SU-DHL-6 (cell line): ENCODE data around the gene BHMT2.

Experiments used
- H2AFZ ChIP-seq: fragments of 200-600 bp; sonication (generic); 2 replicates; pipeline ENCODE4 v1.6.1; 2014; ENCODE audit warnings: low read depth, mild to moderate bottlenecking, moderate library complexity, mixed read lengths, antibody characterized with exemption, low read length; ENCODE audit not compliant: severe bottlenecking
- H3F3A ChIP-seq: fragments of 200-600 bp; shearing (Covaris generic); 2 replicates; pipeline ENCODE4 v1.6.0; 2016; ENCODE audit warnings: antibody characterized with exemption, mild to moderate bottlenecking; ENCODE audit not compliant: insufficient read depth
- H3K27ac ChIP-seq: fragments of 200-600 bp; sonication (generic); 2 replicates; pipeline ENCODE4 v1.5.1; 2016; ENCODE audit warnings: low read depth, mild to moderate bottlenecking, low read length, moderate library complexity, mixed read lengths
- H3K27me3 ChIP-seq: fragments of 200-600 bp; sonication (generic), shearing (Covaris generic); 2 replicates; pipeline ENCODE4 v1.6.0; 2014; ENCODE audit warnings: mild to moderate bottlenecking, low read length
- H3K36me3 ChIP-seq: fragments of 200-600 bp; sonication (generic); 2 replicates; pipeline ENCODE4 v1.6.1; 2014; ENCODE audit warnings: mild to moderate bottlenecking, low read length, mixed read lengths
- H3K4me2 ChIP-seq: fragments of 300-600, 200-600 bp; shearing (Covaris generic), sonication (generic); 2 replicates; pipeline ENCODE4 v1.6.0; 2014; ENCODE audit warnings: low read length, low read depth, mild to moderate bottlenecking; ENCODE audit not compliant: poor library complexity, severe bottlenecking
- H3K4me3 ChIP-seq: fragments of 200-600 bp; sonication (generic); 2 replicates; pipeline ENCODE4 v1.5.1; 2014; ENCODE audit warnings: antibody characterized with exemption, low read length, mild to moderate bottlenecking, mixed read lengths; ENCODE audit not compliant: insufficient read depth, poor library complexity, severe bottlenecking
- H3K79me2 ChIP-seq: fragments of 200-600 bp; sonication (generic); 2 replicates; pipeline ENCODE4 v1.6.1; 2014; ENCODE audit warnings: mild to moderate bottlenecking, low read length, moderate library complexity; ENCODE audit not compliant: insufficient read depth
- H3K9ac ChIP-seq: fragments of 200-600 bp; sonication (generic); 2 replicates; pipeline ENCODE4 v1.7.0; 2014; ENCODE audit warnings: mild to moderate bottlenecking, low read length
- H3K9me2 ChIP-seq: fragments of 200-600 bp; sonication (generic); replicated peaks from 2 replicates; pipeline ENCODE4 v1.6.1; 2014; ENCODE audit warnings: low read length; ENCODE audit not compliant: insufficient read depth
- H3K9me3 ChIP-seq: fragments of 200-600 bp; sonication (generic); 2 replicates; pipeline ENCODE4 v1.6.1; 2014; ENCODE audit warnings: low read length, mixed read lengths; ENCODE audit not compliant: insufficient read depth
- H4K20me1 ChIP-seq: fragments of 200-600 bp; sonication (generic); 2 replicates; pipeline ENCODE4 v1.6.1; 2014; ENCODE audit warnings: low read depth, mild to moderate bottlenecking, antibody characterized with exemption, low read length, moderate library complexity, mixed read lengths
- EZH2phosphoT487 ChIP-seq: fragments of 200-600 bp; sonication (generic), shearing (Covaris generic); conservative IDR thresholded peaks from 2 replicates; pipeline ENCODE4 v1.6.1; 2018; ENCODE audit warnings: mild to moderate bottlenecking, antibody characterized with exemption, low read length, moderate library complexity, mixed read lengths
- TF ChIP-seq, protein P1 (sequence below): fragments of 200-600 bp; sonication (generic); IDR thresholded peaks from one replicate; pipeline ENCODE4 v1.5.1; 2017; ENCODE audit warnings: antibody characterized with exemption, mild to moderate bottlenecking, low read length, moderate library complexity; ENCODE audit not compliant: insufficient read depth, poor library complexity, severe bottlenecking

Gene BHMT2

GRCh38 chr5:79025054-79025472 is 44.5 kb upstream of the BHMT2 start:
- Histone ChIP-seq H3K9ac (no peak overlapping the region), H3K4me3 (no peak overlapping the region), H4K20me1 (no peaks in the 10 kb centered on the region), H3K9me2 (no peaks in the 10 kb centered on the region), H3K4me2 (no peak overlapping the region), H3K27ac (no peak overlapping the region), H3K36me3 (no peaks in the 10 kb centered on the region), H3K9me3 (no peaks in the 10 kb centered on the region), H2AFZ (no peak overlapping the region), H3K27me3 (no peaks in the 10 kb centered on the region), H3F3A (no peaks in the 10 kb centered on the region), H3K79me2 (no peaks in the 10 kb centered on the region)
- TF ChIP-seq, protein P1, sequence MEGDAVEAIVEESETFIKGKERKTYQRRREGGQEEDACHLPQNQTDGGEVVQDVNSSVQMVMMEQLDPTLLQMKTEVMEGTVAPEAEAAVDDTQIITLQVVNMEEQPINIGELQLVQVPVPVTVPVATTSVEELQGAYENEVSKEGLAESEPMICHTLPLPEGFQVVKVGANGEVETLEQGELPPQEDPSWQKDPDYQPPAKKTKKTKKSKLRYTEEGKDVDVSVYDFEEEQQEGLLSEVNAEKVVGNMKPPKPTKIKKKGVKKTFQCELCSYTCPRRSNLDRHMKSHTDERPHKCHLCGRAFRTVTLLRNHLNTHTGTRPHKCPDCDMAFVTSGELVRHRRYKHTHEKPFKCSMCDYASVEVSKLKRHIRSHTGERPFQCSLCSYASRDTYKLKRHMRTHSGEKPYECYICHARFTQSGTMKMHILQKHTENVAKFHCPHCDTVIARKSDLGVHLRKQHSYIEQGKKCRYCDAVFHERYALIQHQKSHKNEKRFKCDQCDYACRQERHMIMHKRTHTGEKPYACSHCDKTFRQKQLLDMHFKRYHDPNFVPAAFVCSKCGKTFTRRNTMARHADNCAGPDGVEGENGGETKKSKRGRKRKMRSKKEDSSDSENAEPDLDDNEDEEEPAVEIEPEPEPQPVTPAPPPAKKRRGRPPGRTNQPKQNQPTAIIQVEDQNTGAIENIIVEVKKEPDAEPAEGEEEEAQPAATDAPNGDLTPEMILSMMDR, result peak; percentile 98
- no peak for TF ChIP-seq EZH2phosphoT487

GRCh38 chr5:79030663-79031484 is 38.7 kb upstream of the BHMT2 start:
- TF ChIP-seq, protein P1, result no peak
- TF ChIP-seq EZH2phosphoT487, result no peak
- Histone ChIP-seq H3F3A (no peaks in the 10 kb centered on the region), H2AFZ (no peak overlapping the region), H3K27ac (no peak overlapping the region), H3K36me3 (no peaks in the 10 kb centered on the region), H3K9ac (no peak overlapping the region), H3K4me2 (no peak overlapping the region), H3K9me2 (no peaks in the 10 kb centered on the region), H3K4me3 (no peak overlapping the region), H3K79me2 (no peaks in the 10 kb centered on the region), H3K27me3 (no peaks in the 10 kb centered on the region), H3K9me3 (no peaks in the 10 kb centered on the region), H4K20me1 (no peaks in the 10 kb centered on the region)

- TF ChIP-seq, protein P1, result no peak
- no peak overlapping the region for H3K4me2 ChIP-seq
- H3K4me3 ChIP-seq, result no peak overlapping the region
- H4K20me1 ChIP-seq, result no peaks in the 10 kb centered on the region
- no peaks in the 10 kb centered on the region for H3F3A ChIP-seq
- no peak overlapping the region for H3K9ac ChIP-seq
- no peaks in the 10 kb centered on the region for H3K36me3 ChIP-seq
- no peak overlapping the region for H3K27ac ChIP-seq
- no peaks in the 10 kb centered on the region for H3K79me2 ChIP-seq
- no peak overlapping the region for H2AFZ ChIP-seq
- no peaks in the 10 kb centered on the region for H3K27me3 ChIP-seq
- no peaks in the 10 kb centered on the region for H3K9me2 ChIP-seq
- H3K9me3 ChIP-seq, result no peaks in the 10 kb centered on the region
Measured at GRCh38 chr5:79031485-79031867, 38.1 kb upstream of the BHMT2 start.
